ENCODE measurements around the gene MBNL1.

The MBNL1 gene

GRCh38 chr3:152383136-152383606, 114.4 kb downstream of the MBNL1 start:
- no peak for DNase-seq (ENCODE audit: extremely low read depth, low read depth)
- no peak for TF ChIP-seq CTCF (IDR thresholded peaks at IDR 0.05; ENCODE audit: low read depth, low read length)

GRCh38 chr3:152384412-152384811, 115.7 kb downstream of the MBNL1 start:
- no peak for TF ChIP-seq CTCF (IDR thresholded peaks at IDR 0.05; ENCODE audit: low read depth, low read length)
- no peak for DNase-seq (ENCODE audit: extremely low read depth, low read depth)

- DNase-seq (ENCODE audit: extremely low read depth, low read depth), result no peak
- no peak for TF ChIP-seq CTCF (IDR thresholded peaks at IDR 0.05; ENCODE audit: low read depth, low read length)
These were observed 117.0 kb downstream of the MBNL1 start for GRCh38 chr3:152385761-152386160.

- TF ChIP-seq CTCF (IDR thresholded peaks at IDR 0.05; ENCODE audit: low read depth, low read length), result no peak
These were observed 117.5 kb downstream of the MBNL1 start for GRCh38 chr3:152386208-152386607.

GRCh38 chr3:152388631-152389030, 119.9 kb downstream of the MBNL1 start:
- TF ChIP-seq CTCF (IDR thresholded peaks at IDR 0.05; ENCODE audit: low read depth, low read length), result no peak
- no peak for DNase-seq (ENCODE audit: extremely low read depth, low read depth)

More at GRCh38 chr3:152386208-152386607, 117.5 kb downstream of the MBNL1 start:
- DNase-seq (ENCODE audit: extremely low read depth, low read depth), result no peak

- no peak for DNase-seq (ENCODE audit: extremely low read depth, low read depth)
- no peak for TF ChIP-seq CTCF (IDR thresholded peaks at IDR 0.05; ENCODE audit: low read depth, low read length)
These were observed 120.7 kb downstream of the MBNL1 start for GRCh38 chr3:152389316-152389934.

- no peak for TF ChIP-seq CTCF (IDR thresholded peaks at IDR 0.05; ENCODE audit: low read depth, low read length)
- no peak for DNase-seq (ENCODE audit: extremely low read depth, low read depth)
These were observed 121.9 kb downstream of the MBNL1 start for GRCh38 chr3:152390647-152391046.

All from AG09319 (cell line).